HG03066 (cell line): ENCODE measurements around the gene ZNF737.
A peak's percentile ranks its signal among the peaks of the same experiment; 100 is the strongest.
"Not testable (repeated sequence)": the region's sequence is repeated elsewhere in the genome, so short reads cannot be mapped to it uniquely, and the experiment has no call there.

Experiments used
- ATAC-seq: cut with Tn5 transposase; IDR thresholded peaks from one replicate; pipeline ENCODE4 v1.9.1; 2021; ENCODE audit warnings: low read depth; ENCODE audit not compliant: unreplicated experiment

Gene ZNF737

DNA sequence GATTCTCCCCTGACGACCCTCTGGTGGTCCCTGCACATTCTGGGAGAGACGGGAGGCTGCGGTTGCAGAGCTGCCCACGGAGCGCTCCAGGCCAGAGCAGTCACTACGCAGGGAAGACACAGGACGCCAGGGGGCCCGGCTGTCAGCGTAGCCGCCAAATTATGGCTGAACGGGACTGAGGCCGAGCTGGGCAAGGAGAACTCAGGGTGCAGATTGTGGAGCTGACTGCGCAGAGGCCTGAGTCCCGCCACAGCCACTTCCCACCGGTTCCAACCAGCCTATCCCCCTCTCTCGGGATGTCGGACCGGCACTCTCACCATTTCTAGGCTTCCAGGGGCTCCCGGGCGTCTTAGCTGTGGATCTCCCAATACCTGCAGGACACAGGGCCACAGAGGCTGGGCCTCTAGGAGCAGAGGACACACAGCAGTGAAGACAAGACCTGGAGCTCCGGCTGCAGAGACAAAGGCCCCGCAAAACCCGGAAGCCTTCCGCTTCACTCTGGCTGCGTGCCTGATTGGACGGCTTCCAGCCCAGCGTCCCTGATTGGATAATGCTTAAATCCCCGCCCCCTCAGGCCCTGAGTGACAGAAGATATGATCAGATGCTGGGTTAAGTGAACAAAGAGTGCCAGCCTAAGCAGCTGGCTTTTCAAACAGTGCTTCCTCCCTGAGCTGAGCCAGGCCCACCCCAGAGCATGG, at the start of gene ZNF737:
TSS of gene ZNF737 (minus strand) at position 461 of the 698 bp plus-strand sequence. CDS start at position 320, 141 bp downstream.
- ATAC-seq = peak; percentile 94

DNA sequence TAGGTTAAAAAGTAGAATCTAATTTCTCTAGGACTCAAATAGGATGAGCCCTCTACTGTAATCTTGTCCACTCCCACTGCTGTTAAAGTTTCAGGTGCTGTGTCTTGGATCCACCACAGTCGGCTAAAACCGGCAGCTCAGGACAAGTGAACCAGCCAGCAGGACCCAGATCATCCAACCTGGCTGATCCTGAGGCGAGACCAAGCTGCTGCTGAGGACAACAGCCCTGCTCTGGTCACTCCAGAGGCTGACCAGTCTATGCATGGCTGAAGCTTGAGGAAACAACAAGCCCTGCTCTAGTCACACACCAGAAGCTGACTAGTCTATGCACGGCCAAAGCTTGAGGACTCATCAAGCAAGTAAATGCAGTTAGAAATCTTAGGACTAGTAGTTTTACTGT, 49.4 kb upstream of the ZNF737 start:
- ATAC-seq = not testable (repeated sequence)

DNA sequence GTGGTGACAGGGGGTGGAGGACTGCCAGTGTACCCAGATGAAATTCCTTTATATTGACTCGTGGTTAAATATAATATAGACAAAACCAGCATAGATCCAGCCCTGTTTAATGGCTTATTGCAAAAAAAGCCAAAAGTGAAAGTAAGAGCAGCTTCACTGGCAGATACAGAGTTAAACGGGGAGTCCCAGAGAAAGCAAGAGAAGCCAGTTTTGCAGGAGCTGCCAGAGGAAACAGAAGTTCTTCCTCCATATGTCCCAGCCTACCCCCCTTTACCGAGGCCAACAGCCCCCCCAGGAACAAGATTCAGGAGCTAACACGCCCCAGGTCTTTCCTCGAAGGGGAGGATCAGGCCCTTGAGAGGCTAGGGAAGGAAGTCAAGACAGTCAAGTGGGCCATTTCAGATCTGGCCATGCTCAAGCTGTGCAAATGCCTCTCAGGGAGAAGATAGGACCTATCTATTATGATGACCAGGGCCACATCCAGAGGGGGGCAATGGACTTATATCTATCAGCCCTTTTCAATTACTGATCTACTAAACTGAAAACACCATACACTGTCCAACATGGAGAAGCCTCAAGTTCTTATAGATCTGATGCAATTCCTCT, 47.2 kb upstream of the ZNF737 start:
- no peak for ATAC-seq

DNA sequence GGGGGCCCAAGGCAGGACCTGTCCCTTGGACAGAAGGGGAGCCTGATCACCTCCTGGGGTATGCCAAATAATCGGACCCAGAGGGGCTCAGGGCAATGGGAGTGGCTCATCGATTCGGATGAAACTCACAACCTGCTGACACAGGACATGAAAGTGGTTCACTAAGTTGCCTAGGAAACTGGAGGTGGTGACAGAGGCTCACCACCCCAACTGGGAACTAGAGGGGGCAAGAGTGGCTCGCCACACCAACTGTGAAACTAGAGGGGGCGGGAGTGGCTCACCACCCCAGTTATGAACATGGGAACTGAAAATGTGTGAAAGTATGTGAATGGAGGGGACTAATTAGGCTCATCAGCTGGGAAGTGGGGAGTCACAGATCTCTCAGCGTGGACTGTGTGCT, 46.3 kb upstream of the ZNF737 start:
- no peak for ATAC-seq

DNA sequence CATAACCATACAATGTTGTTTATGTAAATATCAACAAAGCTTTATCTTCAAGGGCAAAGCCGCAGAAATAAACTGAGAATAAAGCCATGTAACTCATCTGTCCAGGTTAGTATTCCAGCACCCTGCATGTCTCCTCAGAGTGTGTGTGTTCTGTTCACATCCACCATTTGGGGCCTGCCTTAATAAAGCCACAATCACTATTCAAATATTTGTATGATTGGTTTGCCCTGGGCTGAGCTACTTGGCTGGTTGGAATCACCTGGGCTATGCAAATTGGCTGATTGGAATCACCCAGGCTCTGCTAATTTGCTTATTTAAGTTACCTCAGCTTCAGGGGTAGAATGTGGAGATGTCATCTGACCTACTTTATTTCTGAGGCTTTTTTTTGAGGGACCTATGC, 42.4 kb upstream of the ZNF737 start:
- ATAC-seq = no peak

DNA sequence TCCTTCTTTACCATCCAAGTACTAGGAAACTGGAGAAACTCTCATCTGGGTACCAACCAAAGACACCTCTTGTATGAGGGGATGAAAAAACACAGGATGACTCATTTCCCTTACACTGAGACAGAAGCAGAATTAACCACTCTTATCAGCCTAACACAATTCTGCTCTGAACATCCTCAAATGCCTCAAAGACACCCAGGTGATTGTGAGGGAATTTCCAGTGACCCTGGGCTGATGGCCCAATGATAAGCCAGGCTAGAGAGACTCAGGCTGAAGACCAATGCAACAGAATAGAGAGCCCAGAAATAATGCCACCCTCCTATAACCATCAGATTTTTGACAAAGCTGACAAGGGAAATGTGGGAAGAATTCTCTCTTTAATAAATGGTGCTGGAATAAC, 7.0 kb downstream of the ZNF737 start:
- ATAC-seq = no peak

DNA sequence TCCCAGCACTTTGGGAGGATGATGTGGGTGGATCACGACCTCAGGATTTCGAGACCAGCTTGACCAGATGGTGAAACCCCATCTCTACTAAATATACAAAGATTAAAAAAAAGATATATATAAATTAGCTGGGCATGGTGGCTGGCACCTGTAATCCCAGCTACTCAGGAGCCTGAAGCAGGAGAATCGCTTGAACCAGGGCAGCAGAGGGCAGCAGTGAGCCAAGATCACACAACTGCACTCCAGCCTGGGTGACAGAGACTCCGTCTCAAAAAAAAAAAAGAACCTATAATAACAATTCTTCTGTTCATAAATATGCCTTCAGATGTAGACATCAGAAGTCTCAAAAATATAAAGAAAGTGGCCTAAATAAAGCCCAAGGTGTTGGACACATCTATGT, 7.6 kb downstream of the ZNF737 start:
- ATAC-seq = no peak

DNA sequence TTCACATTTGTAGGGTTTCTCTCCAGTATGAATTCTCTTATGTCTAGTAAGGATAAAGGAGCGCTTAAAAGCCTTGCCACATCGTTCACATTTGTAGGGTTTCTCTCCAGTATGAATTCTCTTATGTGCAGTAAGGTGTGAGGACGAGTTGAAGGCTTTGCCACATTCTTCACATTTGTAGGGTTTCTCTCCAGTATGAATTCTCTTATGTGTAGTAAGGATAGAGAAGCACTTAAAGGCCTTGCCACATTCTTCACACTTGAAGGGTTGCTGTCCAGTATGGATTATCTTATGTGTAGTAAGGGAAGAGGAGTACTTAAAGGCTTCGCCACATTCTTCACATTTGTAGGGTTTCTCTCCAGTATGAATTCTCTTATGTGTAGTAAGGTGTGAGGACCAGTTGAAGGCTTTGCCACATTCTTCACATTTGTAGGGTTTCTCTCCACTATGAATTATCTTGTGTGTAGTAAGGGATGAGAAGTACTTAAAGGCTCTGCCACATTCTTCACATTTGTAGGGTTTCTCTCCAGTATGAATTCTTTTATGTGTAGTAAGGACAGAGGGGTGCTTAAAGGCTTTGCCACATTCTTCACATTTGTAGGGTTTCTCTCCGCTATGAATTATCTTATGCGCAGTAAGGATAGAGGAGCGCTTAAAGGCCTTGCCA, 20.8 kb downstream of the ZNF737 start:
- not testable (repeated sequence) for ATAC-seq

DNA sequence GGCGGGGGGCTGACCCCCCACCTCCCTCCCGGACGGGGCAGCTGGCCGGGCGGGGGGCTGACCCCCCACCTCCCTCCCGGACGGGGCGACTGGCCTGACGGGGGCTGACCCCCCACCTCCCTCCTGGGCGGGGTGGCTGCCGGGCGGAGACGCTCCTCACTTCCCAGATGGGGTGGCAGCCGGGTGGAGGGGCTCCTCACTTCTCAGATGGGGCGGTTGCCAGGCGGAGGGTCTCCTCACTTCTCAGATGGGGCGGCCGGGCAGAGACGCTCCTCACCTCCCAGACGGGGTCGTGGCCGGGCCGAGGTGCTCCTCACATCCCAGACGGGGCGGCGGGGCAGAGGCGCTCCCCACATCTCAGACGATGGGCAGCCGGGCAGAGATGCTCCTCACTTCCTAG, 35.3 kb downstream of the ZNF737 start:
- ATAC-seq = not testable (repeated sequence)

DNA sequence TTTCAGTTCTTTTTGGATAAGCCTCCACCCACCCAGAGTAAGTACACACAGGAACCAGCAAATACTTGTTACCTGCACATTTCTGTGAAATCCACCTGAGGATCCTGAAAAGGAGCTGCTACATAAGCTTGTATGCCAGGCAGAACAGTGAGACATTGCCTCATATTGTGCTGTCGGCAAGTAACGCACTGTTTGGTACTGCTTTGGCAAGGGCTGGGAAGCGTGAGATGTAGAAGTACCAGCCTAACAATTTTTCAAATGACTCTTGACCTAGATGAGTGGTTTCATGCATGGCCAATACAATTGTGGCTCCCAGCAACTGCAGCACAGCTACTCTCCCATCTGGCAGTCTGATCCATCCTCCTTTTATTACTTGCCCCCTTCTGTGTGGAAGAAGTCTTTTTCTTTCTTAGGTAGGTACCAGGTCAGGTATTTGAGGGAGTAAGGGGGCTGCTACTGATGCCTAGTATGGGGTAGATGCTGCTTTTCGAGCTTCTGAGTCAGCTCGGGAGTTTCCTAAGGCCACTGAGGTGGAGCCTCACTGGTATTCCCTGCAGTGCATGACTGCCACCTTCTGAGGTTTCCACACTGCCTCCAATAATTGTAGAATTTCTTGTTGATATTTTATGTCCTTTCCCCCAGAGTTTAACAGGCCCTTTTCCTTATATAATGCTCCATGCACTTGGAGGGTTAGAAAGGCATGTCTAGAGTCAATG, 52.2 kb downstream of the ZNF737 start:
- no peak for ATAC-seq

DNA sequence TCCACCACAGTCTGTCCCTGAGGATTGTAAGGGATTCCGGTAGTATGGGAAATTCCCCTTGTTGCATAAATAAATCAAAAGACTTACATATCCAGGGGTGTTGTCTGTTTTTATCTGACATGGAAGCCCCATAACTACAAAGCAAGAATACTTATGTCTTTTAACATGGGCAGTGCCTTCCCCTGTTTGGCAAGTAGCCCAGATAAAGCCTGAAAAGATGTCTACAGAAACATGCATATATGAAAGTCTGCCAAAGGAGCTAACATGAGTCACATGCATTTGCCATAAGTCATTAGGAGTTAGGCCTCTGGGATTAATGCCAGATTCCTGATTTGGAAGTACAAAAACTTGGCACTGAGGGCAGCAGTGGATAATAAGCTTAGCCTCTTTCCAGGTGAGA, 62.1 kb downstream of the ZNF737 start:
- no peak for ATAC-seq
